Measurements from ENCODE around the gene GALNT17.

Gene GALNT17

GRCh38 chr7:71327946-71328345, 196.0 kb downstream of the GALNT17 start:
- DNase-seq (ENCODE audit: low spot score): no peak
- in situ Hi-C loops (cut with MboI; ENCODE audit: low sequenced_read_pairs, unreplicated experiment): no loop called here
- no peak for TF ChIP-seq CTCF (IDR thresholded peaks at IDR 0.05; ENCODE audit: borderline replicate concordance, control extremely low read depth, extremely low read depth, insufficient read depth, missing control alignments)

- DNase-seq (ENCODE audit: low spot score): no peak
- in situ Hi-C loops (cut with MboI; ENCODE audit: low sequenced_read_pairs, unreplicated experiment): no loop called here
- TF ChIP-seq CTCF (IDR thresholded peaks at IDR 0.05; ENCODE audit: borderline replicate concordance, control extremely low read depth, extremely low read depth, insufficient read depth, missing control alignments): no peak
Observed at GRCh38 chr7:71329030-71329660, 197.2 kb downstream of the GALNT17 start.

- no peak for DNase-seq (ENCODE audit: low spot score)
Observed at GRCh38 chr7:71332207-71332606, 200.3 kb downstream of the GALNT17 start.

GRCh38 chr7:71334541-71334940, 202.6 kb downstream of the GALNT17 start:
- DNase-seq (ENCODE audit: low spot score): no peak
- in situ Hi-C loops (cut with MboI; ENCODE audit: low sequenced_read_pairs, unreplicated experiment): no loop called here
- no peak for TF ChIP-seq CTCF (IDR thresholded peaks at IDR 0.05; ENCODE audit: borderline replicate concordance, control extremely low read depth, extremely low read depth, insufficient read depth, missing control alignments)

More at GRCh38 chr7:71332207-71332606, 200.3 kb downstream of the GALNT17 start:
- in situ Hi-C loops (cut with MboI; ENCODE audit: low sequenced_read_pairs, unreplicated experiment): no loop called here
- no peak for TF ChIP-seq CTCF (IDR thresholded peaks at IDR 0.05; ENCODE audit: borderline replicate concordance, control extremely low read depth, extremely low read depth, insufficient read depth, missing control alignments)

GRCh38 chr7:71338866-71339265, 206.9 kb downstream of the GALNT17 start:
- no peak for TF ChIP-seq CTCF (IDR thresholded peaks at IDR 0.05; ENCODE audit: borderline replicate concordance, control extremely low read depth, extremely low read depth, insufficient read depth, missing control alignments)
- no peak for DNase-seq (ENCODE audit: low spot score)
- in situ Hi-C loops (cut with MboI; ENCODE audit: low sequenced_read_pairs, unreplicated experiment): no loop called here

- no peak for TF ChIP-seq CTCF (IDR thresholded peaks at IDR 0.05; ENCODE audit: borderline replicate concordance, control extremely low read depth, extremely low read depth, insufficient read depth, missing control alignments)
- DNase-seq (ENCODE audit: low spot score): no peak
- in situ Hi-C loops (cut with MboI; ENCODE audit: low sequenced_read_pairs, unreplicated experiment): no loop called here
Observed at GRCh38 chr7:71339924-71340323, 208.0 kb downstream of the GALNT17 start.
